ENCODE measurements around the gene FNBP1. TPM values are rescaled to one million over a fixed set of nuclear protein-coding genes. Genes with fewer than 3 reads are reported as not detected.
A peak's percentile ranks its signal among the peaks of the same experiment; 100 is the strongest.

Gene FNBP1
- total and polyA plus RNA-seq, 2 of the 13 experiments (the other 11 are each of a cell fraction or from before 2014, with no cell fraction given) = 5.4 to 19.5 TPM

GRCh38 chr9:130028493-130029222, 14.3 kb downstream of the FNBP1 start (continued):
- no peak for TF ChIP-seq ZNF800 (CRISPR knock-in tag; IDR thresholded peaks at IDR 0.05)
- TF ChIP-seq MAZ (IDR thresholded peaks at IDR 0.05; ENCODE audit: borderline replicate concordance, low read depth, low read length) = no peak
- TF ChIP-seq MAZ (CRISPR knock-in tag; IDR thresholded peaks at IDR 0.05; ENCODE audit: low read depth) = no peak
- peak; percentile 78; the same call in 1 of the 2 replicates for TF ChIP-seq TGIF2 (CRISPR knock-in tag; IDR thresholded peaks at IDR 0.05)
- TF ChIP-seq SMAD3 (CRISPR knock-in tag; IDR thresholded peaks at IDR 0.05) = no peak
- TF ChIP-seq ZNF781 (CRISPR knock-in tag; IDR thresholded peaks at IDR 0.05; ENCODE audit: borderline replicate concordance, not compliant biosample characterization) = no peak
- no peak for TF ChIP-seq RORA (CRISPR knock-in tag; IDR thresholded peaks at IDR 0.05)
- no peak for TF ChIP-seq POLR2AphosphoS5 (IDR thresholded peaks at IDR 0.05; ENCODE audit: low read depth, low read length)
- TF ChIP-seq PHB2 (IDR thresholded peaks at IDR 0.05; ENCODE audit: partially characterized antibody) = no peak
- TF ChIP-seq CREM (IDR thresholded peaks at IDR 0.05) = peak; percentile 44; the same call in 1 of the 2 replicates
- TF ChIP-seq CREM (CRISPR knock-in tag; IDR thresholded peaks at IDR 0.05) = no peak
- no peak for TF ChIP-seq SP140L (CRISPR knock-in tag; IDR thresholded peaks at IDR 0.05; ENCODE audit: borderline replicate concordance)
- TF ChIP-seq SMAD9 (CRISPR knock-in tag; IDR thresholded peaks at IDR 0.05) = no peak
